GM18909 (cell line): ENCODE measurements around the gene THADA.
A peak's percentile ranks its signal among the peaks of the same experiment; 100 is the strongest.
"Not testable (repeated sequence)": the region's sequence is repeated elsewhere in the genome, so short reads cannot be mapped to it uniquely, and the experiment has no call there.

Experiments used
- ATAC-seq: cut with Tn5 transposase; IDR thresholded peaks from one replicate; pipeline ENCODE4 v1.9.1; 2021; ENCODE audit warnings: mild to moderate bottlenecking; ENCODE audit not compliant: unreplicated experiment, poor library complexity

Gene THADA

GRCh38 chr2:43206602-43207001 is 389.2 kb downstream of the THADA start:
- ATAC-seq = no peak

GRCh38 chr2:43203373-43203772 is 392.5 kb downstream of the THADA start:
- ATAC-seq = no peak

- no peak for ATAC-seq
Measured at GRCh38 chr2:43202289-43202688, 393.5 kb downstream of the THADA start.

DNA sequence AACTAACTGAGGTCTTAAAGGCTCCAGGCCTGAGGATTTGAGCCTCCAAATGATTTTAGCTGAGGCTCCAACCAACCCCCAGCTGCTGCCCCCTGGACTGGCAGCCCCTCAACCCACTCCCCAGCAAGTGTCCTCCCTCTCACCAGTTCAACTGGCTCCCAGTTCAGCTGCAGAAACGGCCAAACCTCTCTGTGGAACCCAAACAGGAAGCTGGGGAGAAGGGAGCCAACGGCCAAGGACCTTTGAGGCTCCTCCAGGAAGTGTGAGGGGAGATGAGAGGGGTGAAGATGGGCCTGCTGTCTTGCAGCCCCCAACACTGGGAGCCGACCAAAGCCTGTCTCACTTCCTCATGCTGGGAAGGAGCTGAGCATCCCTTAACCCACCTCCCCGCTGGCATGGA is 394.3 kb downstream of the THADA start:
- ATAC-seq = no peak

DNA sequence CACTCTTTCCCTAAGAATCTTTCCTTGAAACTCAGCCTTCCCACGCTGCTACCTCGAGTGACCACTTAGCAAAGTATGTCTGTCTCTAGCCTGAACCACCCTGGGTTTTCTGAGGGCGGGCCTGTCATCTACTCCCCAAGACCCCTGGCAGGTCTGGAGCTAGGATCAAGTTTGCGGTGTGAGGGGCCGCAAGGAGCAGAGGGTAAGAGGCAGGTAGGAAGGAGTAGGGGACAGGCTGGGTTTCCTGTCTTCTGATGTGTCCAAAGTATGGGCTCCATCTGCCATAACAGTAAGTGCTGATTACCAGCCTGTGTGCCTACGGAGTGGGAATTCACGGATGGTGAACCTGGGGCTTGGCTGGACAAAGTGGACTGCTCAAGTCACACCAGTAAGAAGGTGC is 394.8 kb downstream of the THADA start:
- no peak for ATAC-seq

DNA sequence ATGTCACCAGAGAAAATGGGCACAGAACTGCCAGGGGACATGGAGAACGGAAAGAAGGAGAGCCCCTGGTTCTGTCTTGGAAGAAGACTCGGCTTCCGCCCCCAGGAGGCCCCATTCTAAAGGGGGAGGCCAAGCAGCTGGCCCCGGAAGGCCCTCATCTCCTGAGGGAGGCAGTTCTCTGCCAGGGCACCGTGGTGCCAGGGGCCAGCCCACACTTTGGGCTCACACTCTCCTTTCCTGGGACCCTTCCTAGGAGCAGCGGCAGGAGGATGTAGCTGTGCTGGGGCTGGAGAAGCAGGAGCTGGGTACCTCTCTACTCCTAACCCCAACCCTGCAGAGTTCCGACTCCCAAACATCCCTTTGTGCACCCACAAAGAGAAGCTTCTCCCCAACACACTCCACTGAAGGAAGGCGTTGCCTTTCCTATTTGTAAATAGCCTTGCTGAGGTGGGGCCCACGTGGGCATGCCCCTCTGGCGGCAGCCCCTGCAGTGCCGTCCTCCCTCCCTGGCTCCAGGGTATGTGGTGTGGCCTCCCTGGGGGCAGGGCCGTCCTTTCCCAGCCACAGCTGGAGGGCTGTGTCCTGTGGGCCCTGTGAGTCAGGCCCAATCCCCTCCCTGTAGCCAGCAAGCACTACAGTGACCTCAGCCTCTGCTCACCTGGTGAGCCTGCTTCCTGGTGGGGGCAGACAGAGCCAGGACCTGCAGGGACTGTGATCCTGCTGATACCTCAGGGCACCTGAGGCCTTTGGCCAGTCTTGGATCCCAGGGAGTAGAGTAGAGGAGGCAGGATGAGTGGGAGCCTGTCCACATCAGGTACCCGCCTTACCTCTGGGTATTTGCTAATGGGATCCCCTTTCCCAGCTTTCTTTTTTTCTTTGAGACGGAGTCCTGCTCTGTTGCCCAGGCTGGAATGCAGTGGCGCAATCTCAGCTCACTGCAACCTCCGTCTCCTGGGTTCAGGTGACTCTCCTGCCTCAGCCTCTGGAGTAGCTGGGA is 396.0 kb downstream of the THADA start:
- ATAC-seq = no peak

DNA sequence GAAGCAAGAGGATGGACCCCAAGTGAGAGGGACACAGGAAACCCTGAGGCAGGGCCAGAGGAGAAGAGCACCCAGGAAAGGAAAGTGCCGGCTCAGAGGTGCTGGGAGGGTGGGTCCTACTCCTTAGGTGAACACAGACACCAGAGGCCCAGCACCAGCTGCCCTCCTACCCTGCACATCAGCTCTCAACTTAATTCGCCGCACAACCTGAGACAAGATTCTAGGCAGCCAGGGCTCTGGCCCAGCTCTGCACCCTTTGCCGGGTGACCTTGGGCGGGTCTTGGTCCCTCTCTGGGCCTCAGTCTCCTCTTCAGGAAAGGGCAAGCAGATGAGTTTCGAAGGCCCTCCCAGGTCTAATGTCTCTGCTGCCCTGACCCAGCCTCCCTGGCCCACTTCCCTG is 397.6 kb downstream of the THADA start:
- no peak for ATAC-seq

DNA sequence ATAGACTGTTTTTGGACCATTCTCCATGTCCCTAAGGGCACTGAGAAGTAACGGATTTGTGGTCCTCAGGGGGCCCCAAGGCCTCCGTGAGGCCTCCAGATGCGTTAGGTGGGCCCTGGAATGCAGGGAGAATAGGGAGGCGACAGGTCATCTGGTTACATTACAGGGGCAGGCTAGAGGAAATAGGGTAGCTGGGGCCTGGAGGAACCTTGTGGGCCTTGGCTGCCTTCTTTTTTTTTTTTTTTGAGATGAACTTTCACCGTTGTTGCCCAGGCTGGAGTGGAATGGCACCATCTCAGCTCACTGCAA is 398.3 kb downstream of the THADA start:
- ATAC-seq = no peak

DNA sequence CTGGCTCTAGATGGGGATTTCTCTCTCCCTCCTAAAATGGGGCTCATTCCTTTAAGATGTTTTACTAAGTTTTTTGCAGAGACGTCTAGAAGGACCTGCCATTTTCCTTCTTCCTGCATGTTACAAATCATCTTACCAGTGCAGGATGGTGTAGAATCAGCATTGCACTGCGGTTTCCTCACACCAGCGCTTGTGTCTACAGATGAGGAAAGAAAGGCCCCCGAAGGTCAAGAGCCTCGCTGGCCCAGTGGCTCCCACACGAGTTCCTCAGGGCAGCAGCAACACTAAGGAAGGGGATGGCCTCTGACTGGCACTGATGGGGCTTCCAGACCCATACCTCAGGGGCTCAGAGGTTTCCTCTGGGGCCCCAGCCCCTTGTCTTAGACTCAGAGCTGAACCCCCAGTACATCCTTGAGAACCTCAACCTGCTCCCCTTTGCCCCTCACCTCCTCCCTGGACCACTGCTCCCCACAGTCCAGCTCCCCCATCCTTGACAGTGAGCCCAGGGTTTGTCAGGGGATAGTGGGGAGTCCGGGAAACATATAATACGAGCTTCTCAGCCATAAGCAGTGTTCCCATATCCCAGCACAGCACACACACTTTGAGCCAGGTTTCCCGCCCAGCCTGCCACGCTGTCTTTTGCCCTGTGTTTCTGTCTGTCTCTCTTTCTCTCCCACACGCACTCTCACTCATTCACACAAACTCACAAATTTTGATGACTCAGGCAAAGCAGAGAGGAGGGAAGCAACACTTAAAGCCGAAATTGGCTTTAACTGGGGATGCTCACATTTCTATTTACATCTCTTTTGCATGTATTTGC is 398.9 kb downstream of the THADA start:
- ATAC-seq = no peak

- peak; percentile 68 for ATAC-seq
Measured at GRCh38 chr2:43194121-43194869, 401.5 kb downstream of the THADA start.

DNA sequence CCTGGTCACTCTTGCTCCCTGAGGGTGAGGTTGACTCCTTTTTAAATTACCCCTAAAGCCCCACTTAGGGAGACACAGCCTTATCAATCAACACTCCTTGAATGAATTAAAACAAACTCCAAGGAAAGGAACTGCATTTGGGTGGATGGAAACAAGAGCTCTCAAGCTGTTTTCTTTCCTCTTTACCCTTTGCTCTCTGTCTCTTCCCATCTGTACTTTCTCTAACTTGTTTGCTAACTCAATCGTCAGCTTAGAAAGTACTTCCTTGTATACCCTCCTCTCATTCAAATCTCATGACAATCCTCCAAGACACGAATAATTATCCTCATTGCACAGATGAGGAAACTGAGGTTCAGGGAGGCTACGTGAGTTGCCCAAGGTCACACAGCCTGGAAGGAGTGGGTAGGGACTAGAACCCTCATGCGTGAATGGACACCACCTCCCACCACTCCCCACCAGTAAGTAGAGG is 402.2 kb downstream of the THADA start:
- peak; percentile 1 for ATAC-seq

DNA sequence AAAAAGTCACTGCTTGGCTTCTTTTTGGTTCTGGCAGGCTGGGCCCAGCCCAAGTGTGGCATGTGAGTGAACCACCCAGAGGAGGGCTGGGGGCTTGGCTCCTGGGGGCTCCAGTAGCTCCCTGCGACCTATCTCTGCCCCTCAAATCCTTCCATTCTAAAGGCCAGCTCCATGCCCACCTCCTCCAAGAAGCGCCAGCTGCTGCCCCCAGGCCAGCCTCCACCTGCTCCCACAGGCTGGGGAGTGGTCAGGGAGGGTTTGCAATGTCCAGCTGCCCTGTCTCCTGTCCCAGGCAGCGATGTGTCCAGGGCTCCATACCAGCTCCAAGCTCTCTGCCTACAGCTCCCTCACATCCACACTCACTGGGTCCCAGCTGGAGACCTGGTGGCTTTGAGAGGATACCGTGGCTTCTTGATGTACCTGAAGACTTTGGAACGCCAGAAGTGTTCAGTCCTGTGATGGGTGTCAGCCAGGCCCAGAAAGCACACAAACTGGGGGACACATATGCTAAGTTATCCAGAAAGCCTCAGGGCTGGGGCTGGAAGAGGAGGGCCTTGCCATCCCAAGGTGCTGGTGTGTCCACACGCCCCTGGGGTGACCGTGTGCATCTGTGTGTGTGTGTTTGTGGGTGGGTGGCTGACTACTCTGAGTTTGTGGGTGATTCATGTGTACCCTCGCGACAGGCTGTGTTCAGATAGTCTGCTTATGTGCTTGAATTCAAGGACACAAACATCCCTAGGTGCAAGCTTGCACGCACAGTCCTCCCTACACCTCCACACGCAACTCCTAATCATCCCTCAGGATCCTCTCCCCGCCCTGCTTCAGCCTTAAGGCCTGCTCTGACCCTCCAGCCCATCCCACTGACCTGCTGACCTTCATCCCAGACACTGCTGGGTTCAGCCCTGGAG is 402.8 kb downstream of the THADA start:
- ATAC-seq = no peak

- no peak for ATAC-seq
Measured at GRCh38 chr2:43191947-43192516, 403.8 kb downstream of the THADA start.

- no peak for ATAC-seq
Measured at GRCh38 chr2:43190311-43191052, 405.4 kb downstream of the THADA start.

GRCh38 chr2:43189861-43190260 is 406.0 kb downstream of the THADA start:
- not testable (repeated sequence) for ATAC-seq

GRCh38 chr2:43188561-43189386 is 407.1 kb downstream of the THADA start:
- no peak for ATAC-seq

- ATAC-seq = no peak
Measured at GRCh38 chr2:43186679-43187374, 409.0 kb downstream of the THADA start.
